HepG2 (cell line): ENCODE results near the gene CCDC38. TPM values are rescaled to one million over a fixed set of nuclear protein-coding genes. Genes with fewer than 3 reads are reported as not detected.

Experiments
- CEBPG ChIP-seq: IDR thresholded peaks from 2 replicates; pipeline ENCODE4 v1.6.1; 2016
- HNF4G ChIP-seq, 2 experiments: sonication (generic) in 1 of 2; formaldehyde crosslinking in 1 of 2; IDR thresholded peaks; 2 replicates each; pipeline versions ENCODE4 v1.4.0 to v1.6.1; 2011 to 2020; ENCODE audit warnings: borderline replicate concordance in 2 of 2, low read depth in 2 of 2, mild to moderate bottlenecking in 2 of 2, low read length in 1 of 2, missing genetic modification reagents in 1 of 2, moderate library complexity in 1 of 2
- HNRNPH1 ChIP-seq: fragments of 200-400 bp; formaldehyde crosslinking; optimal IDR thresholded peaks from 2 replicates; pipeline ENCODE3; 2017; ENCODE audit warnings: mild to moderate bottlenecking, low read depth, low read length
- HOXA3 ChIP-seq: sonication (generic); formaldehyde crosslinking; IDR thresholded peaks from 2 replicates; pipeline ENCODE4 v1.5.0; 2020; ENCODE audit warnings: missing genetic modification reagents
- KDM3A ChIP-seq: IDR thresholded peaks from 2 replicates; pipeline ENCODE4 v1.6.1; 2018; ENCODE audit warnings: low read depth, missing compliant biosample characterization
- KDM6A ChIP-seq: IDR thresholded peaks from 2 replicates; pipeline ENCODE4 v1.6.1; 2016; ENCODE audit warnings: low read depth
- MXI1 ChIP-seq: IDR thresholded peaks from 3 replicates; pipeline ENCODE4 v1.6.1; 2012; ENCODE audit warnings: low read depth, low read length, inconsistent platforms, borderline replicate concordance
- MYNN ChIP-seq: sonication (generic); formaldehyde crosslinking; IDR thresholded peaks from 2 replicates; pipeline ENCODE4 v1.4.0; 2020; ENCODE audit warnings: mild to moderate bottlenecking, low read depth, missing genetic modification reagents
- NAIF1 ChIP-seq: sonication (generic); formaldehyde crosslinking; IDR thresholded peaks from 2 replicates; pipeline ENCODE4 v1.5.0; 2020; ENCODE audit warnings: mild to moderate bottlenecking, missing genetic modification reagents, borderline replicate concordance
- PAX8 ChIP-seq: sonication (generic); formaldehyde crosslinking; IDR thresholded peaks from 2 replicates; pipeline ENCODE4 v1.8.0; 2022; ENCODE audit warnings: mild to moderate bottlenecking, missing genetic modification reagents, borderline replicate concordance
- POLR2AphosphoS2 ChIP-seq: IDR thresholded peaks from 2 replicates; pipeline ENCODE4 v1.6.1; 2011; ENCODE audit warnings: low read depth, low read length, improper control_type of control experiment
- PPARG ChIP-seq: conservative IDR thresholded peaks from 2 replicates; pipeline ENCODE4 v1.6.1; 2016; ENCODE audit warnings: missing biosample characterization, missing genetic modification reagents
- SP4 ChIP-seq: sonication (generic); formaldehyde crosslinking; IDR thresholded peaks from 2 replicates; pipeline ENCODE4 v1.8.1; 2023; ENCODE audit warnings: mild to moderate bottlenecking, missing genetic modification reagents
- TARDBP ChIP-seq: sonication (generic); formaldehyde crosslinking; IDR thresholded peaks from 2 replicates; pipeline ENCODE4 v1.8.0; 2022; ENCODE audit warnings: mild to moderate bottlenecking, missing genetic modification reagents
- XRCC5 ChIP-seq: fragments of 200-400 bp; formaldehyde crosslinking; optimal IDR thresholded peaks from 2 replicates; pipeline ENCODE3; 2017; ENCODE audit warnings: mild to moderate bottlenecking, low read length
- ZNF121 ChIP-seq: sonication (generic); formaldehyde crosslinking; IDR thresholded peaks from 2 replicates; pipeline ENCODE4 v1.5.0; 2020; ENCODE audit warnings: mild to moderate bottlenecking, missing genetic modification reagents
- ZSCAN12 ChIP-seq: sonication (generic); formaldehyde crosslinking; IDR thresholded peaks from 2 replicates; pipeline ENCODE4 v1.9.0; 2021; ENCODE audit warnings: mild to moderate bottlenecking, missing genetic modification reagents
- polyA plus RNA-seq, 8 experiments: library from polyadenylated mRNA; depleted of rRNA in 3 of 8; stranded (reverse) in 7 of 8; unstranded in 1 of 8; fragments of >200 nt; fragmentation: Illumina TruSeq in 4 of 8; extraction: Trizol in 4 of 8; gene quantifications; 2 replicates each; pipeline versions ENCODE4 v1.2.1 to v1.2.3, GENCODE V29; 2011 to 2016; ENCODE audit warnings: low read depth in 4 of 8, missing spikeins in 1 of 8, mixed read lengths in 1 of 8; ENCODE audit not compliant: insufficient read depth in 1 of 8
- total RNA-seq, 5 experiments: library from RNA; depleted of rRNA; stranded (reverse); fragments of >200 nt; fragmentation: Illumina TruSeq; extraction: Trizol; gene quantifications; 2 replicates each; pipeline ENCODE4 v1.2.3, GENCODE V29; 2016; ENCODE audit warnings: low read depth in 1 of 5
- TF ChIP-seq, protein P1 (sequence below): sonication (generic); formaldehyde crosslinking; IDR thresholded peaks from 2 replicates; pipeline ENCODE4 v1.4.0; 2020; ENCODE audit warnings: mild to moderate bottlenecking, missing genetic modification reagents
- TF ChIP-seq, protein P2 (sequence below), 2 experiments: fragments of 450-650 bp in 1 of 2; sonication (generic) in 1 of 2; formaldehyde crosslinking; IDR thresholded peaks; 2 replicates each; pipeline versions ENCODE4 v1.5.0 to v1.8.0; 2020 to 2022; ENCODE audit warnings: mild to moderate bottlenecking in 1 of 2, missing genetic modification reagents in 1 of 2
- TF ChIP-seq, protein P3 (sequence below): sonication (generic); formaldehyde crosslinking; IDR thresholded peaks from 2 replicates; pipeline ENCODE4 v1.4.0; 2020; ENCODE audit warnings: missing genetic modification reagents, borderline replicate concordance

Gene CCDC38
- total and polyA plus RNA-seq, 2 of the 13 experiments (the other 11 are each of a cell fraction or from before 2014, with no cell fraction given), result 0.24 to 0.32 TPM

DNA sequence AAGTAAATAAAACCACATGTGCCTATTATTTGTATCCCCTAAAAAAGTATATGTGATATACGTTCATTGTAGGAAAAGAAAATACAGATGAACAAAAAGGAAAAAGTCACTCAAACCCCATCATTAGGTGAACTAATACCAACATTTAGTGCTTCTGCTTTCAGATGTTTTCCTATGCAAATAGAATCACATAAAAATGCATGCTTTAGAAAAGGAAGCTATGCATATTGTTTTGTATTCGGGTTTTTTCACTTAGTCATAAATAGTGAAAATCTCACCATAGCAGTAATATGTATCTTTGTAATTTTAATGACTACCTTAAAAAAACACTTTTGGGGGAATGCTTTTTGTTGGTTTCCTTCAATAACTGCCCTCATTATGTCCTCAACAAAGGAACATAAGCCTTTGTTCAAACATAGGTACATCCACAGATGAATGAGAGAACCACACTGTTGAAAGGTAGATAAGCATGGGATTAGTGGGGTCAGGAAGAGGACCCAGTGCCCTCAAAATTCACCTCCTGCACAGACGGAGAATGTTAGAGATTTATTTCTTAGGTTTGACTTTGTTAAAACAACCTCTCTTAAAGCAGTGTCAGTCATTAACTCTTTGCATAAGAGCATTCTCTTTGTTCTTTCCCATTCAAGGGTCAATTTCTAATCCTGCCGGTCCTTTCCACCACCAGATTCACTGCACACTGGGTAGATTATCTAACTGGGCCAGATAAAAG is 7.2 kb upstream of the CCDC38 start (continued):
- TF ChIP-seq, protein P1, sequence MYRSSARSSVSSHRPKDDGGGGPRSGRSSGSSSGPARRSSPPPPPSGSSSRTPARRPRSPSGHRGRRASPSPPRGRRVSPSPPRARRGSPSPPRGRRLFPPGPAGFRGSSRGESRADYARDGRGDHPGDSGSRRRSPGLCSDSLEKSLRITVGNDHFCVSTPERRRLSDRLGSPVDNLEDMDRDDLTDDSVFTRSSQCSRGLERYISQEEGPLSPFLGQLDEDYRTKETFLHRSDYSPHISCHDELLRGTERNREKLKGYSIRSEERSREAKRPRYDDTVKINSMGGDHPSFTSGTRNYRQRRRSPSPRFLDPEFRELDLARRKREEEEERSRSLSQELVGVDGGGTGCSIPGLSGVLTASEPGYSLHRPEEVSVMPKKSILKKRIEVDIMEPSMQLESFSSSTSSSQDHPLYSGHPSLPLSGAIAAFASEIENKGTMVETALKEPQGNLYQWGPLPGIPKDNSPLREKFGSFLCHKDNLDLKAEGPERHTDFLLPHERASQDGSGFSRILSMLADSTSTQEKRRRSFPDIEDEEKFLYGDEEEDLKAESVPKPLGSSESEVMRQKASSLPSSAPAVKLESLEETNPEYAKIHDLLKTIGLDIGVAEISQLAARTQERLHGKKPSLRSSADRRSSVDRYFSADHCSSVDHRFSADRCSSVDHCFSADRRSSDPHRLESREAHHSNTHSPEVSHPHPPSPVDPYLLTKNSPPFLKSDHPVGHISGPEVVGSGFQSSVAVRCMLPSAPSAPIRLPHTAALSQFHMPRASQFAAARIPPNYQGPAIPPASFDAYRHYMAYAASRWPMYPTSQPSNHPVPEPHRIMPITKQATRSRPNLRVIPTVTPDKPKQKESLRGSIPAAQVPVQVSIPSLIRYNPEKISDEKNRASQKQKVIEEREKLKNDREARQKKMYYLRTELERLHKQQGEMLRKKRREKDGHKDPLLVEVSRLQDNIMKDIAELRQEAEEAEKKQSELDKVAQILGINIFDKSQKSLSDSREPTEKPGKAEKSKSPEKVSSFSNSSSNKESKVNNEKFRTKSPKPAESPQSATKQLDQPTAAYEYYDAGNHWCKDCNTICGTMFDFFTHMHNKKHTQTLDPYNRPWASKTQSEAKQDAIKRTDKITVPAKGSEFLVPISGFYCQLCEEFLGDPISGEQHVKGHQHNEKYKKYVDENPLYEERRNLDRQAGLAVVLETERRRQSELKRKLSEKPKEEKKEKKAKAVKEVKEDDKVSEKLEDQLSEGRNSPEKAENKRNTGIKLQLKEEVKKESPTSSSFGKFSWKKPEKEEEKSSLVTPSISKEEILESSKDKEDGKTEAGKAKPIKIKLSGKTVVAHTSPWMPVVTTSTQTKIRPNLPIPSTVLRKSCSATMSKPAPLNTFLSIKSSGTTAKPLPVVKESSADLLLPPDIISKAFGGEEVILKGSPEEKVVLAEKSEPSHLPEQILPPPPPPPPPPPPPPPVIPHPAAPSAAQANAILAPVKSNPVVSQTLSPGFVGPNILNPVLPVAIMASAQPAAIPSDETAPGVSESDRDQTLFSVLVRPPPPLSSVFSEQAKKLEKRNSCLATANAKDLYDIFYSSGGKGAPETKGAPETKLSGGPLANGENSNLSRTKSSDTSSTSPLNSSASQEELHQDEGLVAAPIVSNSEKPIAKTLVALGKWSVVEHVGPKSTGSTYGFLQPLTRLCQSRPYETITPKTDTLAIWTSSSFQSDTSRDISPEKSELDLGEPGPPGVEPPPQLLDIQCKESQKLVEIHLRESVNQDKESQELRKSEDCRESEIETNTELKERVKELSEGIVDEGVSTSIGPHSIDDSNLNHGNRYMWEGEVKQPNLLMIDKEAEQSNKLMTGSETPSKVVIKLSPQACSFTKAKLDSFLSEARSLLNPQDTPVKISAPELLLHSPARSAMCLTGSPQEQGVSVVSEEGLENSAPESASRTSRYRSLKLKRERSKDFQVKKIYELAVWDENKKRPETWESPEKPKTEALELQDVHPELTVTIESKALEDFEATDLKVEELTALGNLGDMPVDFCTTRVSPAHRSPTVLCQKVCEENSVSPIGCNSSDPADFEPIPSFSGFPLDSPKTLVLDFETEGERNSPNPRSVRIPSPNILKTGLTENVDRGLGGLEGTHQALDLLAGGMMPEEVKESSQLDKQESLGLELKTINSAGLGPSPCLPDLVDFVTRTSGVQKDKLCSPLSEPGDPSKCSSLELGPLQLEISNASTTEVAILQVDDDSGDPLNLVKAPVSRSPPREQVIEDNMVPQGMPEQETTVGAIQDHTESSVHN (CRISPR knock-in tag), result no peak
- TF ChIP-seq HNRNPH1, result no peak
- no peak for TF ChIP-seq NAIF1 (CRISPR knock-in tag)
- peak; percentile 94 for TF ChIP-seq PPARG (CRISPR knock-in tag)
- TF ChIP-seq CEBPG, result peak; percentile 33; the same call in 1 of the 2 replicates
- peak; percentile 52 for TF ChIP-seq HOXA3 (CRISPR knock-in tag)
- no peak for TF ChIP-seq XRCC5
- TF ChIP-seq POLR2AphosphoS2, result no peak
- no peak for TF ChIP-seq MYNN (CRISPR knock-in tag)
- TF ChIP-seq KDM3A (CRISPR knock-in tag), result peak; percentile 34; the same call in 1 of the 2 replicates
- TF ChIP-seq HNF4G (IDR thresholded peaks at IDR 0.05; ENCODE audit: borderline replicate concordance, low read depth, low read length), result peak; percentile 82
- TF ChIP-seq HNF4G (CRISPR knock-in tag; IDR thresholded peaks at IDR 0.05; ENCODE audit: borderline replicate concordance, low read depth), result no peak
- TF ChIP-seq KDM6A (CRISPR knock-in tag), result peak; percentile 65
- TF ChIP-seq TARDBP (CRISPR knock-in tag), result peak; percentile 89
- TF ChIP-seq, protein P2, sequence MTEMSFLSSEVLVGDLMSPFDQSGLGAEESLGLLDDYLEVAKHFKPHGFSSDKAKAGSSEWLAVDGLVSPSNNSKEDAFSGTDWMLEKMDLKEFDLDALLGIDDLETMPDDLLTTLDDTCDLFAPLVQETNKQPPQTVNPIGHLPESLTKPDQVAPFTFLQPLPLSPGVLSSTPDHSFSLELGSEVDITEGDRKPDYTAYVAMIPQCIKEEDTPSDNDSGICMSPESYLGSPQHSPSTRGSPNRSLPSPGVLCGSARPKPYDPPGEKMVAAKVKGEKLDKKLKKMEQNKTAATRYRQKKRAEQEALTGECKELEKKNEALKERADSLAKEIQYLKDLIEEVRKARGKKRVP (CRISPR knock-in tag; IDR thresholded peaks at IDR 0.05), result peak in 1 of 2 experiments; percentile 39; a peak in 1 of 4 replicates
- no peak for TF ChIP-seq MXI1
- TF ChIP-seq, protein P3, sequence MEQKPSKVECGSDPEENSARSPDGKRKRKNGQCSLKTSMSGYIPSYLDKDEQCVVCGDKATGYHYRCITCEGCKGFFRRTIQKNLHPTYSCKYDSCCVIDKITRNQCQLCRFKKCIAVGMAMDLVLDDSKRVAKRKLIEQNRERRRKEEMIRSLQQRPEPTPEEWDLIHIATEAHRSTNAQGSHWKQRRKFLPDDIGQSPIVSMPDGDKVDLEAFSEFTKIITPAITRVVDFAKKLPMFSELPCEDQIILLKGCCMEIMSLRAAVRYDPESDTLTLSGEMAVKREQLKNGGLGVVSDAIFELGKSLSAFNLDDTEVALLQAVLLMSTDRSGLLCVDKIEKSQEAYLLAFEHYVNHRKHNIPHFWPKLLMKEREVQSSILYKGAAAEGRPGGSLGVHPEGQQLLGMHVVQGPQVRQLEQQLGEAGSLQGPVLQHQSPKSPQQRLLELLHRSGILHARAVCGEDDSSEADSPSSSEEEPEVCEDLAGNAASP (CRISPR knock-in tag), result peak; percentile 90; the same call in 1 of the 2 replicates
- TF ChIP-seq ZSCAN12 (CRISPR knock-in tag), result no peak
- no peak for TF ChIP-seq SP4 (CRISPR knock-in tag)
- TF ChIP-seq PAX8 (CRISPR knock-in tag), result no peak
- no peak for TF ChIP-seq ZNF121
